GM12801 (cell line): ENCODE data around the gene SOX8.

Source experiments
- TF ChIP-seq, protein P1 (sequence below): IDR thresholded peaks from one replicate; pipeline ENCODE4 v1.5.1; 2011; ENCODE audit warnings: control low read depth; ENCODE audit not compliant: insufficient read length; ENCODE audit errors: extremely low read depth

The SOX8 gene

DNA sequence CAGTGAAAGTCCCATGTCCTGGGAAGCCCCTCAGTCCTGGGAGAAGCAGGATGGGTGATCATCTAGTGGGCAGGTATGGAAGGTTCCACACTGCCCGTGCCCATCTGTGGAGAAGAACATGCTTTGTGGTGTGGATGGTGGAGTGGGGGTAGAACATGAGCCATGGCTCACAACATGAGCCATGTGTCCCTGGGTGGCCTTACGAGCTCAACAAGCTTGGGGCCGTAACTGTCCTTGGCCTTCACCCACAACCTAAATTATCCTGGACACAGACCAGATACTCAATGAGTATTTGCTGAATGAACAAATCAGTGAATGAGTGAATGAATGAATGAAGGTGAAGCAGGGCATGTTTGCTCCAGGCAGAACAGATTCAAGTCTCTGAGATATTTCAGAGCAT, 13.5 kb downstream of the SOX8 start:
- TF ChIP-seq, protein P1, sequence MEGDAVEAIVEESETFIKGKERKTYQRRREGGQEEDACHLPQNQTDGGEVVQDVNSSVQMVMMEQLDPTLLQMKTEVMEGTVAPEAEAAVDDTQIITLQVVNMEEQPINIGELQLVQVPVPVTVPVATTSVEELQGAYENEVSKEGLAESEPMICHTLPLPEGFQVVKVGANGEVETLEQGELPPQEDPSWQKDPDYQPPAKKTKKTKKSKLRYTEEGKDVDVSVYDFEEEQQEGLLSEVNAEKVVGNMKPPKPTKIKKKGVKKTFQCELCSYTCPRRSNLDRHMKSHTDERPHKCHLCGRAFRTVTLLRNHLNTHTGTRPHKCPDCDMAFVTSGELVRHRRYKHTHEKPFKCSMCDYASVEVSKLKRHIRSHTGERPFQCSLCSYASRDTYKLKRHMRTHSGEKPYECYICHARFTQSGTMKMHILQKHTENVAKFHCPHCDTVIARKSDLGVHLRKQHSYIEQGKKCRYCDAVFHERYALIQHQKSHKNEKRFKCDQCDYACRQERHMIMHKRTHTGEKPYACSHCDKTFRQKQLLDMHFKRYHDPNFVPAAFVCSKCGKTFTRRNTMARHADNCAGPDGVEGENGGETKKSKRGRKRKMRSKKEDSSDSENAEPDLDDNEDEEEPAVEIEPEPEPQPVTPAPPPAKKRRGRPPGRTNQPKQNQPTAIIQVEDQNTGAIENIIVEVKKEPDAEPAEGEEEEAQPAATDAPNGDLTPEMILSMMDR, result no peak

DNA sequence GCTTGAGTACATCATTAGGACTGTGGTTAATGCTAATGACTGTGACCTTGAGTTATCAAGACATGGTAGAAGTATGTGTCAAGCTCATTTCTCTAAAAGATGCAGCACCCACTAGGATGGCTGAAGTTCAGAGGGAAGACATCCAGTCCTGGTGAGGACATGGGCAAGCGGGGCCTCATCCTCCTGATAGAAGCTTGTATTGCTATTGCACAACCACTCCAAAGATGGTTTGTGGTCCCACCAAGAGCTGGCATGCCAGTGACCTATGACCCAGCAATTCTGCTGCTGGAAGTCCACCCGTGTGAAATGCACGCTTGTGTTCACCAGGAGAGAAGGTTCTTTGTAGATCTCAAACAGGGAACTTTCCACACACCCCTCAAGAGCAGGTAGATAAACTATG, 14.2 kb downstream of the SOX8 start:
- TF ChIP-seq, protein P1, result no peak

DNA sequence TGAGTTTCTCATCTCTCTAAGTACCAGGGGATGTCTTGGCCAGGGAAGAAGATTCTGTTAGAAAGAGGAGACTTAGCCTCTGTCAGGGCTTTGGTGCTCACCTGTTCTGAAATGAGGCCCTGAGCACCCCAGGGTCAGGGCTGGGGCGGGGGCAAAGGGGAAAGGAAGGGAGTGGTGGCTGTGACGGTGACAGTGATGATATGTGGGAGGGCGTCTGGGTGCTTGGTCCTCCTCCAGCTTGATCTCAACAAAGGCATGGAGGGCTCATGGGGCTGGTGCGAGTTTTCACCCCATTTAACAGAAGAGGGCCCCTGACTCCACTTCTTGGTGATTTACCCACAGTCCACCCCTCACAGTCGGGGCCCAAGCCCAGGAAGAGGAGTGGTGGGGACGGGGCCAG, 15.1 kb downstream of the SOX8 start:
- TF ChIP-seq, protein P1, result no peak

DNA sequence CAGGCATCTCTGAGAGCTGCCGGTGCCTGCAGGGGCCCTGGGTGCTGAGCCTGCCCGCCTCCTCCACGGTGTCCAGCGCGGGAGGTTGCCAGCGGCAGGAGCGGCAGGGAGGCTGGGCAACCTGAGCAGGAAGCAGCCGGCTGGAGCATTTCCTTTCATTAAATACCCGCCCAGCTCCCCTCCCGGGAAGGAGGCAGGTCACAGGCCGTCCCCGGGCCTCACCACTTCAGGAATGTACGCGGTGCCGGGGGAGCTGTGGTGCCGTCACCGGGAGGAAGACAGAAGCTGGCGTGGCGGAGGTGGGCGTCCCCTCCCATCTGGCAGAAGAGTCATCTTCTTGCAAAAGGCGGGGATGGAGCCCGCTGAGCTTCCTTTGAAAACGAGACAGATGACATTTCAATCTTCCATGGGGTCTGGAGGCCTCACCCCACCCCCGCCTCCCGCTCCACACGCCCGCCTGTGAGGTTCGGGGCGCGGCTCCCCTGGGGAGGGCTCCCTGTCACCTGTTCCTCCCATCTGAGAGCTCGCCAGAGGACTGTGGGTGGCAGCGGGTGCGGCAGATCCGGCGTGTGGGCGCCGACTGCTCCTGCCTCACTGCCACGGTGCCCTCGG, 16.0 kb downstream of the SOX8 start:
- TF ChIP-seq, protein P1, result no peak

DNA sequence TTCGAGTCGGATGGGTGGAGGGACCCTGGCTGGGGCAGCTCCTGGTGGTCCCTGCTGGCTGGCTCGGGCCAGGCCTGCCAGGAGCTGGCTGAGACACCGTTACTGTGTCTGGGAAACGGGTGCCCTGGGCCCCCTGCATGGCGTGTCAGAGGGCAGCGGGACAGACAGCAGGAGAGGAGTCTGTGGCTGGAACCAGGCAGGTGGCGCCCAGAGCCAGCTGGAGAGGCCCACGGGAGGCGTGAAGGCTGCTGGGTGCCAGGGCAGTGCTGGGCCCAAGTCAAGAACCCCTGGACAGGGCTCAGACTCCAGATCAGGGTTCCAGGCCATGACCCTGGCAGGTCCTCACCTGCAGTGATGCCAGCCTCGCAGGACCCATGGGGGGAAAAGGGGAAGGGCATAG, 16.6 kb downstream of the SOX8 start:
- TF ChIP-seq, protein P1, result no peak

DNA sequence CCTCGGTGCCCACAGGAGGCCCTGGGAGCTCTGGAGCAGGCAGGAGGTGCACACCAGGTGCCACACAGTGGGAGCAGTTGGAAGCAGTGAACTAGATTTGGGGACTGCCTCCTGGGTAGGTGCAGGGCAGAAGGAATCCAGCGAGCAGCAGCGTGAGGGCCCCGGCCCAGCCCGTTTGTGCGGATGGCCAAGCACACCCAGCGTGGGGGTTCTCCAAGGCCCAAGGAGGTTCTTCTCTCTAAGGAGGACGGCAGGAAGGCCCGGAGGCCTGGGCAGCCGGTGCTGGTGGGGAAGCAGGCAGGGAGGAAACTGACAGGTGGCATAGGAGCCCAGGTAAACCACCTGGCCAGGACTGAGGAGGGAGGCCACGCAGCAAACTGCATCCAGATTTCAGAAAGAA, 17.0 kb downstream of the SOX8 start:
- TF ChIP-seq, protein P1, result no peak

DNA sequence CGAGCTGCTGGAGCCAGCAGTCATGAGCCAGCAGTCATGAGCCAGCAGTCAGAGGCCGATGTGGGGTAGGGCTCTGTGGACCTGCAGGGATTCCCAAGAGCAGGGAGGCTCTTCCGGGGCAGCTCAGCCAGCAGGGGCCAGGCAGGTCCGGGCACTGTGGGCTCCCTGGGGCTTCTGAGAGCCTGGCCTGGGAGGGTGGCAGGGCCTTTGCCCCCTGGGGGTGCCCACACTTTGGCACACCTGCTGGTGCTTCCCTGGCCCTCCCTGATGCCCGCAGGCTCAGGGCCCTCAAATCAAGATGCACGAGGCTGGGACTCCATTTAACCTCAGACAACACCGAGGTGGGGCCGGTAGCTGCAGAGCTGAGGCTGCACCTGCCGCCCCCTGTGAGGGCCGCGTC, 18.1 kb downstream of the SOX8 start:
- TF ChIP-seq, protein P1, result no peak

DNA sequence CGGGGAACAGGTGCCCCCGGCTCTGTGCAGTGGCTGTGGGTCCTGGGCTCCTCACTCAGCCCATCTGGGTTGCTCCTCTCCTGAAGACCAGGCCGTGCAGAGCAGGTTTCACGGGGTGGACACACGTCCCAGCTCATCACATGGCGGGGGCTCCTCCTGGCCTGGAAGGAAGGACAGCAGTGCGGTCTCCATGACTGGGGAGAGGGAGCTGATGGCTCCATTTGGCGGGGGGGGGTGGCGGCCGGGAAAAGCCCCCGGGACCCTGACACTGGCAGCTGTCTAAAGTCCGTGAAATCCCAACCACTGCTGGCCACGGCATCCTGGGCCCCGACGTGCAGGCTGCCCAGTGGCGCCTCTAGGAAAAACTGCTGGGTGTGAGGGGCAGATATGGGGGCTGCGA, 19.0 kb downstream of the SOX8 start:
- TF ChIP-seq, protein P1, result no peak
